Fibroblast of villous mesenchyme (primary cell): ENCODE results near the gene MUC4. TPM values are rescaled to one million over a fixed set of nuclear protein-coding genes. Genes with fewer than 3 reads are reported as not detected.

Source experiments
- DNase-seq: peaks from one replicate; pipeline ENCODE4 v3.0.0-alpha.2; 2010; ENCODE audit warnings: low read depth
- H3K4me3 ChIP-seq: 2 replicates; pipeline ENCODE4 v1.5.1; 2011; ENCODE audit warnings: low read depth, mild to moderate bottlenecking, low read length
- CTCF ChIP-seq: IDR thresholded peaks from 2 replicates; pipeline ENCODE4 v1.5.1; 2012; ENCODE audit warnings: low read depth, mild to moderate bottlenecking, low read length; ENCODE audit not compliant: insufficient read depth
- total RNA-seq: library from RNA; depleted of rRNA; stranded (reverse); fragments of >200 nt; gene quantifications from 2 replicates; pipeline ENCODE4 v1.2.3, GENCODE V29; 2012

The MUC4 gene
- total RNA-seq, 1 donor = not detected

GRCh38 chr3:195763076-195763830 is 48.5 kb downstream of the MUC4 start:
- H3K4me3 ChIP-seq = no peak overlapping the region
- TF ChIP-seq CTCF = no peak
- DNase-seq = no peak

- H3K4me3 ChIP-seq = no peak overlapping the region
- DNase-seq = no peak
- TF ChIP-seq CTCF = no peak
Observed at GRCh38 chr3:195762611-195763010, 49.1 kb downstream of the MUC4 start.

GRCh38 chr3:195762249-195762585 is 49.5 kb downstream of the MUC4 start:
- no peak for DNase-seq
- TF ChIP-seq CTCF = no peak
- no peak overlapping the region for H3K4me3 ChIP-seq

- no peak for DNase-seq
- no peak for TF ChIP-seq CTCF
- H3K4me3 ChIP-seq = no peak overlapping the region
Observed at GRCh38 chr3:195761567-195762248, 50.0 kb downstream of the MUC4 start.

GRCh38 chr3:195761123-195761566 is 50.6 kb downstream of the MUC4 start:
- no peak overlapping the region for H3K4me3 ChIP-seq
- no peak for TF ChIP-seq CTCF
- no peak for DNase-seq

GRCh38 chr3:195760345-195761122 is 51.2 kb downstream of the MUC4 start:
- no peak for DNase-seq
- H3K4me3 ChIP-seq = no peak overlapping the region
- TF ChIP-seq CTCF = no peak
